GM19023 (cell line): ENCODE measurements around the gene SLC25A11.

Experiments used
- ATAC-seq: cut with Tn5 transposase; IDR thresholded peaks from one replicate; pipeline ENCODE4 v1.9.1; 2021; ENCODE audit warnings: mild to moderate bottlenecking, moderate library complexity; ENCODE audit not compliant: unreplicated experiment

SLC25A11 gene

GRCh38 chr17:4896332-4897197, 43.3 kb downstream of the SLC25A11 start:
- ATAC-seq: no peak

- ATAC-seq: no peak
Observed at GRCh38 chr17:4895657-4896331, 44.1 kb downstream of the SLC25A11 start.

- no peak for ATAC-seq
Observed at GRCh38 chr17:4895121-4895520, 44.7 kb downstream of the SLC25A11 start.

- no peak for ATAC-seq
Observed at GRCh38 chr17:4893721-4894560, 45.9 kb downstream of the SLC25A11 start.

GRCh38 chr17:4893272-4893671, 46.6 kb downstream of the SLC25A11 start:
- ATAC-seq: no peak

GRCh38 chr17:4892499-4893221, 47.2 kb downstream of the SLC25A11 start:
- ATAC-seq: no peak

- no peak for ATAC-seq
Observed at GRCh38 chr17:4891411-4892410, 48.1 kb downstream of the SLC25A11 start.

GRCh38 chr17:4887581-4887980, 52.3 kb downstream of the SLC25A11 start:
- no peak for ATAC-seq
